ENCODE results near the gene OBP2A. TPM values are rescaled to one million over a fixed set of nuclear protein-coding genes. Genes with fewer than 3 reads are reported as not detected.

The OBP2A gene
- total RNA-seq, 2 experiments from 2014 or later: not detected

GRCh38 chr9:135552021-135552697 lies 6.2 kb downstream of the OBP2A start:
- DNase-seq (no peak), ATAC-seq (no peak)
- no peak overlapping the region for H3K4me3 Mint-ChIP-seq
- H3K9me3 Mint-ChIP-seq (ENCODE audit: insufficient read depth): no peaks in the 10 kb centered on the region
- ChIA-PET CTCF (no interaction called here), POLR2A (interaction anchor here (0.6 kb wide), 1 partner anchor 1678 kb away, joined by 3 read pairs; no protein-coding TSS in a partner anchor)
- no peaks in the 10 kb centered on the region for H3K4me1 Mint-ChIP-seq (ENCODE audit: low read depth)
- no peaks in the 10 kb centered on the region for H3K27me3 Mint-ChIP-seq (ENCODE audit: low read depth)
- no peak overlapping the region for H3K27ac Mint-ChIP-seq
- no peaks in the 10 kb centered on the region for H3K36me3 Mint-ChIP-seq (ENCODE audit: low read depth)

GRCh38 chr9:135552698-135553171 lies 6.8 kb downstream of the OBP2A start:
- H3K36me3 Mint-ChIP-seq (ENCODE audit: low read depth): no peaks in the 10 kb centered on the region
- ATAC-seq (no peak), DNase-seq (no peak)
- H3K9me3 Mint-ChIP-seq (ENCODE audit: insufficient read depth): no peaks in the 10 kb centered on the region
- ChIA-PET CTCF (no interaction called here), POLR2A (no interaction called here)
- no peaks in the 10 kb centered on the region for H3K27me3 Mint-ChIP-seq (ENCODE audit: low read depth)
- no peak overlapping the region for H3K4me3 Mint-ChIP-seq
- no peak overlapping the region for H3K27ac Mint-ChIP-seq
- H3K4me1 Mint-ChIP-seq (ENCODE audit: low read depth): no peaks in the 10 kb centered on the region

GRCh38 chr9:135554718-135555117 lies 8.8 kb downstream of the OBP2A start:
- no peaks in the 10 kb centered on the region for H3K9me3 Mint-ChIP-seq (ENCODE audit: insufficient read depth)
- no peaks in the 10 kb centered on the region for H3K4me1 Mint-ChIP-seq (ENCODE audit: low read depth)
- H3K4me3 Mint-ChIP-seq: no peak overlapping the region
- no peak for ATAC-seq
- H3K27ac Mint-ChIP-seq: no peak overlapping the region
- POLR2A ChIA-PET: no interaction called here
- no peaks in the 10 kb centered on the region for H3K27me3 Mint-ChIP-seq (ENCODE audit: low read depth)
- H3K36me3 Mint-ChIP-seq (ENCODE audit: low read depth): no peaks in the 10 kb centered on the region
- no peak for DNase-seq
- CTCF ChIA-PET: no interaction called here

GRCh38 chr9:135555203-135555602 lies 9.3 kb downstream of the OBP2A start:
- no peaks in the 10 kb centered on the region for H3K36me3 Mint-ChIP-seq (ENCODE audit: low read depth)
- DNase-seq: no peak
- CTCF ChIA-PET: no interaction called here
- no peak overlapping the region for H3K4me3 Mint-ChIP-seq
- H3K4me1 Mint-ChIP-seq (ENCODE audit: low read depth): no peaks in the 10 kb centered on the region
- H3K27me3 Mint-ChIP-seq (ENCODE audit: low read depth): no peaks in the 10 kb centered on the region
- ATAC-seq: no peak
- no peaks in the 10 kb centered on the region for H3K9me3 Mint-ChIP-seq (ENCODE audit: insufficient read depth)
- POLR2A ChIA-PET: no interaction called here
- H3K27ac Mint-ChIP-seq: no peak overlapping the region

GRCh38 chr9:135555910-135556309 lies 10.0 kb downstream of the OBP2A start:
- DNase-seq (no peak), ATAC-seq (no peak)
- H3K4me3 Mint-ChIP-seq: no peak overlapping the region
- H3K4me1 Mint-ChIP-seq (ENCODE audit: low read depth): no peaks in the 10 kb centered on the region
- ChIA-PET CTCF (no interaction called here), POLR2A (no interaction called here)
- no peaks in the 10 kb centered on the region for H3K36me3 Mint-ChIP-seq (ENCODE audit: low read depth)
- no peak overlapping the region for H3K27ac Mint-ChIP-seq
- no peaks in the 10 kb centered on the region for H3K9me3 Mint-ChIP-seq (ENCODE audit: insufficient read depth)
- no peaks in the 10 kb centered on the region for H3K27me3 Mint-ChIP-seq (ENCODE audit: low read depth)

GRCh38 chr9:135559606-135560005 lies 13.7 kb downstream of the OBP2A start:
- Mint-ChIP-seq H3K27me3 (ENCODE audit: low read depth) (no peaks in the 10 kb centered on the region), H3K4me3 (no peak overlapping the region), H3K9me3 (ENCODE audit: insufficient read depth) (no peaks in the 10 kb centered on the region), H3K4me1 (ENCODE audit: low read depth) (no peaks in the 10 kb centered on the region), H3K36me3 (ENCODE audit: low read depth) (no peaks in the 10 kb centered on the region), H3K27ac (no peak overlapping the region)
- ChIA-PET POLR2A (no interaction called here), CTCF (no interaction called here)
- no peak for ATAC-seq
- no peak for DNase-seq

GRCh38 chr9:135561391-135562234 lies 15.7 kb downstream of the OBP2A start, which contains the start of gene PAEP:
Gene PAEP, plus strand, starts transcription at chr9:135561756.
- H3K4me1 Mint-ChIP-seq (ENCODE audit: low read depth): peaks cover 3% of the 10 kb centered on the region
- H3K4me3 Mint-ChIP-seq: no peak within 1 kb of the TSS
- POLR2A ChIA-PET: no interaction called here
- CTCF ChIA-PET: no interaction called here
- no peaks in the 10 kb centered on the region for H3K9me3 Mint-ChIP-seq (ENCODE audit: insufficient read depth)
- H3K27ac Mint-ChIP-seq: no peak within 1 kb of the TSS
- ATAC-seq (no peak), DNase-seq (no peak)
- no peaks in the 10 kb centered on the region for H3K27me3 Mint-ChIP-seq (ENCODE audit: low read depth)
- H3K36me3 Mint-ChIP-seq (ENCODE audit: low read depth): no peaks in the 10 kb centered on the region

GRCh38 chr9:135562235-135562745 lies 16.4 kb downstream of the OBP2A start:
- no peak for ATAC-seq
- H3K4me1 Mint-ChIP-seq (ENCODE audit: low read depth): peaks cover 5% of the 10 kb centered on the region
- CTCF ChIA-PET: no interaction called here

GRCh38 chr9:135563039-135563476 lies 17.1 kb downstream of the OBP2A start:
- no peak overlapping the region for H3K27ac Mint-ChIP-seq

More at GRCh38 chr9:135562235-135562745, 16.4 kb downstream of the OBP2A start:
- no peak for DNase-seq
- POLR2A ChIA-PET: no interaction called here
- Mint-ChIP-seq H3K9me3 (ENCODE audit: insufficient read depth) (no peaks in the 10 kb centered on the region), H3K36me3 (ENCODE audit: low read depth) (no peaks in the 10 kb centered on the region), H3K27me3 (ENCODE audit: low read depth) (no peaks in the 10 kb centered on the region), H3K4me3 (no peak overlapping the region), H3K27ac (no peak overlapping the region)

GRCh38 chr9:135563858-135564257 lies 17.9 kb downstream of the OBP2A start:
- no peak overlapping the region for H3K27ac Mint-ChIP-seq
- no peaks in the 10 kb centered on the region for H3K36me3 Mint-ChIP-seq (ENCODE audit: low read depth)
- ATAC-seq: no peak
- CTCF ChIA-PET: no interaction called here
- no peaks in the 10 kb centered on the region for H3K9me3 Mint-ChIP-seq (ENCODE audit: insufficient read depth)
- POLR2A ChIA-PET: no interaction called here
- H3K27me3 Mint-ChIP-seq (ENCODE audit: low read depth): no peaks in the 10 kb centered on the region
- no peak overlapping the region for H3K4me3 Mint-ChIP-seq
- no peak for DNase-seq
- H3K4me1 Mint-ChIP-seq (ENCODE audit: low read depth): peaks cover 5% of the 10 kb centered on the region

More at GRCh38 chr9:135563039-135563476, 17.1 kb downstream of the OBP2A start:
- H3K27me3 Mint-ChIP-seq (ENCODE audit: low read depth): no peaks in the 10 kb centered on the region
- H3K4me1 Mint-ChIP-seq (ENCODE audit: low read depth): peaks cover 5% of the 10 kb centered on the region
- H3K36me3 Mint-ChIP-seq (ENCODE audit: low read depth): no peaks in the 10 kb centered on the region
- H3K4me3 Mint-ChIP-seq: no peak overlapping the region
- no peak for DNase-seq
- CTCF ChIA-PET: no interaction called here
- no peaks in the 10 kb centered on the region for H3K9me3 Mint-ChIP-seq (ENCODE audit: insufficient read depth)
- no peak for ATAC-seq
- POLR2A ChIA-PET: no interaction called here

GRCh38 chr9:135565141-135565628 lies 19.3 kb downstream of the OBP2A start:
- Mint-ChIP-seq H3K4me1 (ENCODE audit: low read depth) (peaks cover 5% of the 10 kb centered on the region), H3K9me3 (ENCODE audit: insufficient read depth) (no peaks in the 10 kb centered on the region), H3K27me3 (ENCODE audit: low read depth) (peaks cover 2% of the 10 kb centered on the region), H3K4me3 (no peak overlapping the region), H3K36me3 (ENCODE audit: low read depth) (no peaks in the 10 kb centered on the region), H3K27ac (no peak overlapping the region)
- no peak for DNase-seq
- ChIA-PET POLR2A (no interaction called here), CTCF (interaction anchor here (0.8 kb wide), 1 partner anchor 47 kb away, joined by 3 read pairs; no protein-coding TSS in a partner anchor)
- no peak for ATAC-seq

GRCh38 chr9:135565636-135566035 lies 19.7 kb downstream of the OBP2A start:
- H3K4me3 Mint-ChIP-seq: no peak overlapping the region
- H3K4me1 Mint-ChIP-seq (ENCODE audit: low read depth): peaks cover 5% of the 10 kb centered on the region
- DNase-seq (no peak), ATAC-seq (no peak)
- ChIA-PET CTCF (interaction anchor here (0.8 kb wide), 1 partner anchor 48 kb away, joined by 3 read pairs; no protein-coding TSS in a partner anchor), POLR2A (no interaction called here)
- no peak overlapping the region for H3K27ac Mint-ChIP-seq
- H3K27me3 Mint-ChIP-seq (ENCODE audit: low read depth): peaks cover 2% of the 10 kb centered on the region
- H3K9me3 Mint-ChIP-seq (ENCODE audit: insufficient read depth): no peaks in the 10 kb centered on the region
- no peaks in the 10 kb centered on the region for H3K36me3 Mint-ChIP-seq (ENCODE audit: low read depth)
